Right ventricle myocardium inferior (tissue), 1 donor: ENCODE measurements around the gene CC2D2B. TPM values are rescaled to one million over a fixed set of nuclear protein-coding genes. Genes with fewer than 3 reads are reported as not detected.
"Not testable (repeated sequence)": the region's sequence is repeated elsewhere in the genome, so short reads cannot be mapped to it uniquely, and the experiment has no call there.

ENCODE experiments used
- ATAC-seq: fragments of 200-7000 bp; cut with Tn5 transposase; one replicate; pipeline ENCODE4 v1.9.1; 2020; ENCODE audit warnings: mild to moderate bottlenecking, moderate library complexity
- DNase-seq: peaks from one replicate; pipeline ENCODE4 v3.0.0; 2021; ENCODE audit errors: missing footprints
- intact Hi-C: fragments of 100-400 bp; cut with DNase I; formaldehyde crosslinking; loops from one replicate; pipeline ENCODE4 v1.11.0; 2022
- total RNA-seq: library from RNA; stranded (reverse); fragmentation: NEBNext Ultra II Directional; extraction: Animal tissue kit (Norgen Biotek cat#: 25700); gene quantifications from one replicate; pipeline ENCODE4 v1.2.1, GENCODE V29; 2021
- donor health status: DM: no; HTN: yes; CAD: no; lungs with severe emphysema.

Gene CC2D2B
- total RNA-seq, 1 donor from 2014 or later = 0.22 TPM

DNA sequence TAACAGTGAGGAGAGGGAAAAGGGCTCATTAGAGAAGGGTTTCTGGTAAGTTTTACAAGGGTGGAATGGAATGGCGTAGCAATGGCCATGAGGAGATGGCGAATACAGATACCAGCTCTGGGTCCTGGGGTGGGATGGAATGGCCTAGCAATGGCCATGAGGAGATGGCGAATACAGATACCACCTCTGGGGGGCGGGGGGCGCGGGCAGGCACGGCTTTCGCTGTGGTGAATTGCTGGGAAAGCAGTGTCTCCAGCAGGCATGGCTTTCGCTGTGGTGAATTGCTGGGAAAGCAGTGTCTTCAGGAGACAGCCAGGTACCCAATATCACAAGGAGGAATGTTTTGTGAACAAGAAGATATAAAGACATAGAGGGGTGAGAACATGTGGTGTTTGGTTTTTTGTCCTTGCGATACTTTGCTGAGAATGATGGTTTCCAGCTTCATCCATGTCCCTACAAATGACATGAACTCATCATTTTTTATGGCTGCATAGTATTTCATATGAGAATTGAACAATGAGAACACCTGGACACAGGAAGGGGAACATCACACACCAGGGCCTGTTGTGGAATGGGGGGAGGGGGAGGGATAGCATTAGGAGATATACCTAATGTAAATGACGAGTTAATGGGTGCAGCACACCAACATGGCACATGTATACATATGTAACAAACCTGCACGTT is 1.7 kb upstream of the CC2D2B start:
- ATAC-seq, DNase-seq, intact Hi-C loops: not testable (repeated sequence)

DNA sequence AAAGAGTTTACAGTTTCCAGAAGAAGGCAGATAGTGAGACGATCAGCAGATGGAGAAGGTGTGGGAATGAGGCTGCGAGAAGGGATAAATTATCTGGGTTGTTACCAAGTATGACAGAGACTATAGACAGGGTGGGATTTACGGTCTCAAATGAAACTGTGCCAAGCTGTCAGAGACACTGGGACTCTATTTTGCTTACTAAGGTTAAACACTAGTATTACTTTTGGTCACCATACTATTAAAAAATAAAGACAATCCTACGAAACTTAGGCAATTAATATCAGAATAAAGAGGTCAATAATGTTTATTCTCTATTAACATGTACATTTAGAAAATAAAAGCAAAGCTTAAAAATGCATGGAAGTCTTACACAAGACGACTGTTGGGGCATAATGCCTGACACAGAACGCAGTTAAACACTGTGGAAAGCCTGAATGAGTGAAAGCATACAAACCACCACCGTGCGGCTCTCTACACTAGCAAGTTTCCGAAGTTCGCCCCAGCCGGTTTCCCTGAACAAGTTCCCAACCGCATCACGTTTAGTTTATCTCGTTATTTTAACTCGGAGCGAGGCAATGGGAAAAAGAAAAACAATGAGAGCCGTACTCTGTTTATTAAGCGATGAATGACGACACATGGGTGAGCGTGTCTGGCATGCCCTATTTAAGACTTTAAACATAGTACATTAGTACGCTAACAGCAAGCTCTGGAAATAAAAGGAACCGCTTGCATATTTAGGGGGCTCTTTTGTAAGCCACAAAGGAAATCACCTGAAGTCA is 909 bp upstream of the CC2D2B start:
- intact Hi-C loops = no loop called here
- ATAC-seq = peak; percentile 35
- DNase-seq = peak; percentile 52

DNA sequence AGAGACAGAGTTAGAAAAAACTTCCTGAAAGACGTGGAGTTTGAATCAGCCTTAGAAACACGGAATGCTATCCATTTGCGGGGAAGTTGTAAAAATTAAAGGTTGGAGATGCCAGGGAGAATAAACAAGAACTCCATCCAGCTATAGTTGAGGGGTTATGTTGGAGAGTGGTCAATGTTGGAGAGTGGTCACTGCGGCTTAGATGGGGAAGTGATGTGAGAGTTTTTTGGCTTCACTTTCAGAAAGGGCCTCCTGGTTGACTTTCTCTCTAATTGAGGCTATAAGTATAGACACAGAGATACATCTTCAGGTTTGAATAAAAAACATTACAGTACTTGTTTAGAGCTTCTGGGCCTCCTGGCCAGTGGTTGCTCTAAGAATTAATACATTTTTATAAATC is 675 bp downstream of the CC2D2B start:
- DNase-seq (no peak), ATAC-seq (no peak)
- intact Hi-C loops = no loop called here

DNA sequence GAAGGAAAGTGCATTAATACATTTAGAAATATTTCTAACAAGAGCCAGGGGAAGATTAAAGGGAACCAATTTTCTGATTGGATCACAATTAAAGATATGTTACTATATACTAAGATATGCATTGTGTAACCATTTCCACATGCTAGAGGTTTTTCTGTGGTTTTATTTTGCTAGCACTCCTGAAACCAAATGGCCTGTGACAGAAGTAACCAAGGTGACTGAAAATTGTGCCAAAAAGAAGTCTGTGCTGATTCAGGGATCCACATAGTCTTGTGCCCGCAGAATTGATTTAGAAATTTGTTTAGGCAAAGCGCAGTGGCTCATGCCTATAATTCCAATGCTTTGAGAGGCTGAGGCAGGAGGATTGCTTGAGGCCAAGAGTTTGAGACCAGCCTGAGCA is 1.8 kb downstream of the CC2D2B start:
- ATAC-seq (no peak), DNase-seq (no peak)
- intact Hi-C loops = no loop called here

DNA sequence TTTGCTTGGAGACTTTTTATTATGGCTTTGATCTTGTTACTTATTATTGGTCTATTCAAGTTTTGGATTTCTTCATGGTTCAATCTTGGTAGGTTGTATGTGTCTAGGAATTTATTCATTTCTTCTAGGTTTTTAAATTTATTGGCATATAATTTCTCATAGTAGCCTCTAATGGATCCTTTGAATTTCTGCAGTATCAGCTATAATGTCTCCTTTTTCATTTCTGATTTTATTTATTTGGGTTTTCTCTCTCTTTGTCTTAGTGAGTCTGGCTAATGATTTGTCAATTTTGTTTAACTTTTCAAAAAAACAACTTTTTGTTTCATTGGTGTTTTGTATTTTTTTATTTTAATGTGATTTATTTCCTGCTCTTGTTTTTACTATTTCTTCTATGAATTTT is 8.3 kb downstream of the CC2D2B start:
- intact Hi-C loops, DNase-seq, ATAC-seq: not testable (repeated sequence)

DNA sequence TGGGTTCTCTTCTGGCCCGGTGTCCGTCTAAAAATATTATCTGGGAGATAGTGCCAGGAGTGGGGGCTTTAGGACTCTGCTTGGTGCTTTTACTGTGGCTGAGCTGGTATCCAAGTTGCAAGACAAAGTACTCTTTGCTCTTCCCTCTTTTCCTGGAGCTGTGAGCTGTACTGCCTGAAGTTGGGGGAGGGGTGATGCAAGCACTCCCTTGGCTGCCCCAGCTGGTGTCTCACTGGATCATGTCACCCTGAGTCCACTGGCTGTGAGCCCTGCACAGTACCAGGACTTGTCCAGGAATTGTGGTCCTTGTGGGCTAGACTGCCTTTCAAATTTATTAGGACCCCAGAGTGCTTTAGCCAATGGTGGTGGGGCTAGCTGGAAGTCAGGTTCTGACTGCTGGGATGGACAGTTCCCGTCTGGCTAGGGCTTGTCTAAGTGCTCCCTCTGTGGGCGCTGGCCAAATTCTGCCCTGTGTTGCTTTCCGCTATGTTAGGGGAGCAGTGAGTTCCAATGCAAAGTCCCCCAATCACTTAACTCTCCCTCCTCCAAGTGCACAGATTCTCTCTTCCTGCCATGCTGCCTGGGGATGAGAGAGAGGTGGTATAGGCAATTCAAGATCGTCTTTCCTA is 13.1 kb downstream of the CC2D2B start:
- ATAC-seq (no peak), DNase-seq (no peak)
- intact Hi-C loops = no loop called here

DNA sequence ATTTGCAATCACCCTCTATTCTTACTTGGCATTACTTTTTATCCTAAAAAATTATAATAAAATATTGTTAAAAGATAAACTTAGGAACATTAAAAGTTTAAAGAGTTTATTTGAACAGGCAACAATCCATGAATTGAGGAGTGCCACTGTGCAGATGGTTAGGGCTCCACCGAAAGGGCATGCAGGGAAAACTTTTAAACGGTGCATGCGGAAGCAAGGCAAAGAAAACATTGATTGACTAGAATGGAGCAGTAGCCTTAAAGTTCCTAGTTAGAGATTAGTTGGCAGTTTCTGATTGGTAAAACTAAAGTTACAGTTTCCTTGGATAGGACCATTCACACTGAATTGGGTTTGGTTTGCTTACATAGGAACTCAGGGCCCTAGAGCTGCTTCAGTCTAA is 17.3 kb downstream of the CC2D2B start:
- intact Hi-C loops = no loop called here
- DNase-seq (no peak), ATAC-seq (no peak)

DNA sequence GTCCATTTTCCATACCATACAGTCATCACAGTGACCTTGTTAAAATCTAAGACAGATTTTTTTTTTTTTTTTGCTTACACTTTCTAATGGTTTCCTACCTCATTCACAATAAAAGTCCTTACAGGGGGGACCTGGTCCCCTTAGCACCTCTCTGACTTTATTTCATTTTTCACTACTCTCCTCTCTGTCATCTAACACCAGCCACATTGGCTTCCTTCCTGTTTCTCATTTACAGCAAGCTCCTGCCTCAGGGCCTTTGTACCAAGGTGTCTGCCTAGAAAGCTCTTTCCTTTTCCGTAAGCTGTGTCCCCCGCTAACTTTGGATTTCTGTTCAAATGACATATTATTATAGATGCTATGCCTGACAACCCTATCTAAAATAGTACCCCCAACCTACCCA is 27.7 kb downstream of the CC2D2B start:
- intact Hi-C loops = no loop called here

DNA sequence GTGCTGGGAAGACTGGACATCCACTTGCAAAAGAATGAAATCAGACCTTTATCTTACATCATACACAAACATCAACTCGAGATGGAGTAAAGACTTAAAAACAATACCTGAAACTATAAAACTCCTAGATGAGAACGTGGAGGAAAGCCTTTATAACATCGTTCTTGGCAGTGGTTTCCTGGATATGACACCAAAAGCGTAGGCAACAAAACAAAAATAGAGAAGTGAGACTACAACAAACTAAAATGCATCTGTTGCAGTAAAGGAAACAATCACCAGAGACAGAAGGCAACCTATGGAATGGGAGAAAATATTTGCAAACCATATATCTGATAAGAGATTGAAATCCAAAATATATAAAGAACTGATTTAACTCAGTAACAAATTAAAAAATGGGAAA is 33.3 kb downstream of the CC2D2B start:
- no peak for ATAC-seq
- intact Hi-C loops = no loop called here
- DNase-seq = no peak

More for the DNA sequence above, 27.7 kb downstream of the CC2D2B start:
- no peak for DNase-seq
- ATAC-seq = no peak

DNA sequence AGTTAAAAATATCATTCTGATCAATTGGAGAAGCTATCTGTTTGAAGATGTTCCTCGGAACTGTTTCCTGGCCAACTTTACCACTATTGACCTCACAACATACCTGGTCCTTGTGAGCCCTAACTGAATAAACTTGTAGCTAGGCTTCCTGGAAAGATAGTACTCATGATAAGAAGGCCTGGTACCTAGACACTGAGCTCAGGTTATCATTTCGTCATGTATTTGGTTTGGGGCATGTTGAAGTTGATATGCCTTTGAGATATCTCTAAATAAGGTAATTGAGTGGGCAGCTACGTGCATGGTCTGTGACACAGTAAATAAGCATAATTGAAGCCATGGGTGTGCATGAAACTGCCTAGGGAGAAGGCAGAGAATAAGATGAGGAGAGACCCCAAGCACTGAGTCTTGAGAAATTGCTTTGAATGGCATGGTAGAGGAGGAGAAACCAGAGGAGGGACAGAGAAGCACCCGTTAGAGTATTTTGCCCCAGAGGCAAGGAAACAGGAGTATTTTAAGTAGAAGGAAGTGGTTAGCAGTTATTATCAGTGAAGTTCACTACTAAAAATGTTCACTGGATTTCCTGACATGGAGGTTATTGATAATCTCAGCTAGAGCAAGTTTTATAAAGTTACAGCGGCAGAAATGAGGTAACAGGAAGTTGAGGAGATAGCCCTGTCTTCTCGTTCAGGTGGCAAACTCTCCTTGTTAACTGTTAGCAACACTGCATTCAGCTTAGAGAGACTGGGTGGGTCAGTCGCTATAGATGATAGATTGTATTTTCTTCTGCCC is 55.6 kb downstream of the CC2D2B start:
- intact Hi-C loops = no loop called here

DNA sequence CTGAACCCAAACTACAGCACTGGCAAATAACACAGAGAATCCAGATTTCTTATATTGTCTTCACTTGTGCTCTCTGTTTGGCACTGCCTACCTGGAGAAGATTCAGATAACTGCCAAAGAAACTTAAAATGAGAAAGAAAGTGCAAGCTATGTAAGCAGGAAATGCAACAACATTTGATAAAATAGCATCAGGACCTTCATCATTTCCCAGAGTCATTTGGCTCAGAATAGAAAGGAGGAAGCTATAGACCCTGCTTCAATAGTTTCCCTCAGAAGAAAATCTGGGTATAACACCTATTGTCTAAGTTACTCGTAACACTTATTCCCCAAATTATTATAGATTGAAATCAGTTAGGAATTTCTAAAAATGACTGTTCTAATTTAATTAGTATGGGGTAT is 56.2 kb downstream of the CC2D2B start:
- intact Hi-C loops = no loop called here
- DNase-seq = no peak
- no peak for ATAC-seq

More for the DNA sequence above, 55.6 kb downstream of the CC2D2B start:
- ATAC-seq (no peak), DNase-seq (no peak)

DNA sequence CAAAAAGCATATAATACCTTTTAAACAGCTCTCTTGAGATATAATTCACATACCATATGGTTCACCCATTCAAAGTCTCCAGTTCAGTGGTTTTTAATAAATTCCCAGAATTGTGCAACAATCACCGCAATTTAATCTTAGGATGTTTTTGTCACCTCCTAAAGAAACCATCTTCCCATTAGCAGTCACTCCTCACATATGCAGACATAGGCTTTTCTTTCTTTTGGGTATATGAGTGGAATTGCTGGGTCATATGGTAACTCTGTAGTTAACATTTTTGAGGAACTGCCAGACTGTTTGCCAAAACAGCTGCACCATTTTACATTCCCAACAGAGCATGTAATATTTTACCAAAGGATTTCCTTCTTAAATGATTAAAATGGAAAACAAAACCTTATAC is 57.0 kb downstream of the CC2D2B start:
- ATAC-seq (no peak), DNase-seq (no peak)
- intact Hi-C loops = no loop called here

DNA sequence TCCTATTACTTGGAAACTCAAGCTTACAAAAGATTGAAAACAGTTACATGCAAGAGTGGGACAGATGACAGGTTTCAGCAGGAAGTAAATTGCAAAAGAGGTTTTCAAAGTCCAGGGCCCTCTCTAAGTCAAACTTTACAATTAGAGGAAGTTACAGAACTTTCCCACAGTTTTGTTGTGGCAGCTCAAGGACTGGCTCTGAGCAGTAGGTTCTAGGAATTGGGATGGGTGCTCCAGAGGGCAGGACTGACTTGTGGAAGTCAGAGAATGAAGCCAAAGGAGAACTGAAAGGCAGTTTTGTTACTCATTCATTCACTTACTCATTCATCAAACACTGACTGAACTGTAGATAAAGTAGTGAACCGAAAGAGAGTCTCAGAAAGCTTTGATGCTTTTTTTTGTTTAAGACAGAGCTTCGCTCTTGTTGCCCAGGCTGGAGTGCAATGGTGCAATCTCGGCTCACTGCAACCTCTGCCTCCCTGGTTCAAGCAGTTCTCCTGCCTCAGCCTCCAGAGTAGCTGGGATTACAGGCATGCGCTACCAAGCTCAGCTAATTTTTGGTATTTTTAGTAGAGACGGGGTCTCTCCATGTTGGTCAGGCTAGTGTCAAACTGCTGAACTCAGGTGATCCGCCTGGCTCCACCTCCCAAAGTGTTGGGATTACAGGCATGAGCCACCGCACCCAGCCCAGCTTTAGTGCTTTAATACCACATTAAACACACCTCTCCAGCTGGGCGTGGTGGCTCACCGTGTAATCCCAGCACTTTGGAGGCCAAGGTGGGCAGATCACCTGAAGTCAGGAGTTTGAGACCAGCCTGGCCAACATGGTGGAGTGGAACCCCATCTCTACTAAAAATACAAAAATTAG is 68.8 kb downstream of the CC2D2B start:
- ATAC-seq (no peak), DNase-seq (no peak)
- intact Hi-C loops = no loop called here

DNA sequence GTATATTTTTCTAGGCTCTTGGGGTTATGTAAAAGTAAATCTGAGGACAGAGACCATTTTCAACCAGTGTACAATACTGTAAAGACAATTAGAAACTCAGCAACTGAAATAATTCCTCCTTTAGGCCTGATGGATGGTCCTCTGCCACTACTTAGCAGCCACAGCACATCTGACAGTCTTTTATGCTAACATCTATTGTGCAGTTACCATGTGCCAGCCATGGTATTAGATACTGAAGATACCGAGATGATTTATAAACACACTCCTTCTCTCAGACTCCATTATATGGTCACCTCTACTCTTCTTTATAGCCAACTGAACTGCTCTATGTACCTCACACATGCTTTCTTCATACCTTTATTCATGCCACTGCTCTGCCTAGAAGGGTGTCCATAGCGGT is 74.4 kb downstream of the CC2D2B start:
- intact Hi-C loops = no loop called here
- ATAC-seq (no peak), DNase-seq (no peak)

DNA sequence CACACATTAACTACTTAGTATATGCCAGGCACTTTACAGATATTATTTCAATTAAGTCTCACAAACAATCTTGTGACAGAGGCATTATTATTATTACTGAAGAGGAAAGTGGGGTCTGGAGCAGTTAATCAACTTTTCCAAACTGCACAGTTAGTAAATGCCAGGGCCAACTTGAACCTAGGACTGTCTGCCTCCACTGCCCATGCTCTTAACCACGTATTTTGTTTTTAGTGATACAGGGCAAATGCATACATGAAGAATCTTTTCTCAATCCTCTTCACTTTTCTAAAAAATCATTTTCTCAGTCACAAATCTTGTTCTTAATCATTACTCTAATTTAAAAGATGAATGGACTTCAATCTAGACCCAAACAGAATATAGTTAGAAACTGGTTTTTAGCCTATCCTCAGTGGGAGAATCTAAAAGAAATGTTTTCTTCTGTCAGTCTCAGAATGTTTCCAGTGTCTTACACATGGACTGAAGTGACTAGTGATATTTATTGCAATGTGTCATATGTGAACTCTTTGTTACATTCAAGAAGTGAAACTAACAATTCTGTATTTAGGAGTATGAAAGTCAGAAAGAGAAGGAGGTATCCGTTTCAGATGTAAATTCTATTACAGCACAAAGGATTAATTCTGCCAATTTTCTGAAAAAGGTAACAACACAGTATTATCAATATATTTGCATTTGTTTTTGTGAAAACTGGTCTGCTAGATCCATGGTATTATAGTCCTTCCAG is 80.1 kb downstream of the CC2D2B start:
- intact Hi-C loops = no loop called here

DNA sequence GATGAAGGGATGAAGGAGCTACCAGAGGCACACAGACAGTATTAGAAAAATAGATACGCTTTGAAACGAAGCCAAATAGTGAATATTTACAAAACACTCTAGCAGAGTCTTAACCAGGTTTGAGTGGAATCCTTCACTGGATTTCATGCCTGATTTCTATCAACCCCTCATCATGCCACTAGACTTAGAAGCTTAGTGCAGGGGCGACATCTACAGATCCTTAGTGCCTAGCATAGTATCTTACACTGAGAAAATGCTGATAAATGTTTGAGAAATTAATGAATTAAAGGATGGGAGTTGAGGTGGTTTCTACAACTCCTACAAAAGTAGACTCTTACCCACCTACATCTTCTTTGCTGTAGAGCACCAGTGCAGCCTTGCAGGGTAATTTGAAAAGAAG is 80.9 kb downstream of the CC2D2B start:
- intact Hi-C loops = no loop called here
- no peak for DNase-seq
- ATAC-seq = no peak

More for the DNA sequence above, 80.1 kb downstream of the CC2D2B start:
- DNase-seq = no peak
- no peak for ATAC-seq

DNA sequence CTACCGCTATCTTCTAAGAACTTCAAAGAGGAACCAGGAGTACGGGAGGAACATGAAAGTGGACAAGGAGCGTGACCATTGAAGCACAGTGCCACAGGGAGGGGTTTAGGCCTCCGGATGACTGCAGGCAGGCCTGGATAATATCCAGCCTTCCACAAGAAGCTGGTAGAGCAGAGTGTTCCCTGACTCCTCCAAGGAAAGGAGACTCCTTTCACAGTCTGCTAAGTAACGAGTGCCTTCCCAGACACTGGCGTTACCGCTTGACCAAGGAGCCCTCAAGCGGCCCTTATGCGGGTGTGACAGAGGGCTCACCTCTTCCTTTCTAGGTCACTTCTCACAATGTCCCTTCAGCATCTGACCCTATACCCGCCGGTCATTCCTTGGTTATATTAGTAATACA is 86.6 kb downstream of the CC2D2B start:
- intact Hi-C loops, DNase-seq, ATAC-seq: not testable (repeated sequence)
